ENCODE results near the gene MBNL1.

The MBNL1 gene

GRCh38 chr3:152360966-152361365 is 92.2 kb downstream of the MBNL1 start:
- no peak for ATAC-seq
- TF ChIP-seq BACH2 (CRISPR knock-in tag; IDR thresholded peaks at IDR 0.05; ENCODE audit: borderline replicate concordance) (no peak), PPARA (CRISPR knock-in tag; IDR thresholded peaks at IDR 0.05; ENCODE audit: borderline replicate concordance) (no peak), POU6F1 (CRISPR knock-in tag; IDR thresholded peaks at IDR 0.05; ENCODE audit: borderline replicate concordance, low read depth) (no peak)

- TF ChIP-seq ESRRG (CRISPR knock-in tag; IDR thresholded peaks at IDR 0.05): no peak
- no peak for TF ChIP-seq CREB5 (CRISPR knock-in tag; IDR thresholded peaks at IDR 0.05; ENCODE audit: low read depth)
- TF ChIP-seq ZNF565 (CRISPR knock-in tag; conservative IDR thresholded peaks at IDR 0.05; ENCODE audit: low read depth): no peak
- TF ChIP-seq ZFP30 (CRISPR knock-in tag; IDR thresholded peaks at IDR 0.05): no peak
- TF ChIP-seq TOX (CRISPR knock-in tag; IDR thresholded peaks at IDR 0.05; ENCODE audit: borderline replicate concordance): no peak
- TF ChIP-seq CSRNP3 (CRISPR knock-in tag; IDR thresholded peaks at IDR 0.05): no peak
- TF ChIP-seq ZC3H10 (CRISPR knock-in tag; IDR thresholded peaks at IDR 0.05): no peak
- TF ChIP-seq ZFP3 (CRISPR knock-in tag; IDR thresholded peaks at IDR 0.05): no peak
- no peak for TF ChIP-seq TCF4 (CRISPR knock-in tag; IDR thresholded peaks at IDR 0.05; ENCODE audit: borderline replicate concordance)
- TF ChIP-seq ZNF8 (CRISPR knock-in tag; IDR thresholded peaks at IDR 0.05): no peak
- TF ChIP-seq CSDC2 (CRISPR knock-in tag; IDR thresholded peaks at IDR 0.05): no peak
- no peak for TF ChIP-seq PPARA (CRISPR knock-in tag; IDR thresholded peaks at IDR 0.05; ENCODE audit: borderline replicate concordance)
- no peak for TF ChIP-seq OSR1 (CRISPR knock-in tag; IDR thresholded peaks at IDR 0.05)
- no peak for TF ChIP-seq ARNTL (CRISPR knock-in tag; IDR thresholded peaks at IDR 0.05; ENCODE audit: borderline replicate concordance, low read depth)
- no peak for TF ChIP-seq ZNF70 (CRISPR knock-in tag; IDR thresholded peaks at IDR 0.05)
- TF ChIP-seq TSHZ2 (CRISPR knock-in tag; IDR thresholded peaks at IDR 0.05): no peak
- ATAC-seq: no peak
These were observed 93.4 kb downstream of the MBNL1 start for GRCh38 chr3:152362086-152362485.

GRCh38 chr3:152364237-152364636 is 95.5 kb downstream of the MBNL1 start:
- no peak for TF ChIP-seq CSDC2 (CRISPR knock-in tag; IDR thresholded peaks at IDR 0.05)
- no peak for TF ChIP-seq RARB (CRISPR knock-in tag; IDR thresholded peaks at IDR 0.05)
- no peak for TF ChIP-seq PPARA (CRISPR knock-in tag; IDR thresholded peaks at IDR 0.05; ENCODE audit: borderline replicate concordance)
- TF ChIP-seq ZC3H10 (CRISPR knock-in tag; IDR thresholded peaks at IDR 0.05): no peak
- TF ChIP-seq ZFP30 (CRISPR knock-in tag; IDR thresholded peaks at IDR 0.05): no peak
- no peak for TF ChIP-seq CREB5 (CRISPR knock-in tag; IDR thresholded peaks at IDR 0.05; ENCODE audit: low read depth)
- TF ChIP-seq TSHZ2 (CRISPR knock-in tag; IDR thresholded peaks at IDR 0.05): no peak
- TF ChIP-seq ZNF70 (CRISPR knock-in tag; IDR thresholded peaks at IDR 0.05): no peak
- TF ChIP-seq PATZ1 (CRISPR knock-in tag; IDR thresholded peaks at IDR 0.05; ENCODE audit: borderline replicate concordance): no peak
- no peak for TF ChIP-seq ESRRG (CRISPR knock-in tag; IDR thresholded peaks at IDR 0.05)
- no peak for ATAC-seq
